NAMALWA (cell line): Measurements from ENCODE around the gene LRRC27.

ENCODE experiments used
- DNase-seq: peaks from one replicate; pipeline ENCODE4 v3.0.0-alpha.2; 2015; ENCODE audit warnings: low spot score

LRRC27 gene

GRCh38 chr10:132414402-132415016 lies 82.5 kb downstream of the LRRC27 start:
- DNase-seq = no peak

- no peak for DNase-seq
Measured at GRCh38 chr10:132415255-132415654, 83.3 kb downstream of the LRRC27 start.

GRCh38 chr10:132415956-132416355 lies 84.0 kb downstream of the LRRC27 start:
- DNase-seq = no peak

- no peak for DNase-seq
Measured at GRCh38 chr10:132416566-132417256, 84.7 kb downstream of the LRRC27 start.

GRCh38 chr10:132417257-132417910 lies 85.4 kb downstream of the LRRC27 start:
- DNase-seq = no peak

GRCh38 chr10:132417957-132418441 lies 86.0 kb downstream of the LRRC27 start:
- peak; percentile 41 for DNase-seq

GRCh38 chr10:132418527-132419416 lies 86.8 kb downstream of the LRRC27 start:
- peak; percentile 83 for DNase-seq

GRCh38 chr10:132419538-132420468 lies 87.8 kb downstream of the LRRC27 start:
- DNase-seq = peak; percentile 44

- DNase-seq = peak; percentile 80
Measured at GRCh38 chr10:132420469-132420980, 88.5 kb downstream of the LRRC27 start.

- DNase-seq = peak; percentile 78
Measured at GRCh38 chr10:132420981-132421846, 89.2 kb downstream of the LRRC27 start.

- DNase-seq = peak; percentile 97
Measured at GRCh38 chr10:132421847-132422751, 90.1 kb downstream of the LRRC27 start.

GRCh38 chr10:132422903-132423825 lies 91.2 kb downstream of the LRRC27 start:
- peak; percentile 87 for DNase-seq

- DNase-seq = no peak
Measured at GRCh38 chr10:132423966-132424861, 92.2 kb downstream of the LRRC27 start.

- no peak for DNase-seq
Measured at GRCh38 chr10:132425029-132425756, 93.2 kb downstream of the LRRC27 start.

GRCh38 chr10:132425757-132426155 lies 93.8 kb downstream of the LRRC27 start:
- no peak for DNase-seq
